Breast epithelium (tissue), 4 donors: ENCODE data around the gene CREB1. TPM values are rescaled to one million over a fixed set of nuclear protein-coding genes. Genes with fewer than 3 reads are reported as not detected.

ENCODE experiments used
- DNase-seq, 2 donors: peaks; one replicate each; pipeline ENCODE4 v3.0.0-alpha.2; 2019; ENCODE audit warnings: low spot score in 2 of 2
- H3K27ac ChIP-seq, 2 donors: fragments of 200-600 bp; sonication (generic) in 1 of 2; one replicate each; pipeline ENCODE4 v1.5.1; 2016 to 2019; ENCODE audit warnings: mild to moderate bottlenecking in 1 of 2
- H3K27me3 ChIP-seq, 2 donors: fragments of 200-600 bp; sonication (generic) in 1 of 2; one replicate each; pipeline versions ENCODE4 v1.5.1 to v1.6.0; 2017 to 2019; ENCODE audit warnings: control low read depth in 1 of 2, mild to moderate bottlenecking in 1 of 2
- H3K36me3 ChIP-seq: fragments of 200-600 bp; one replicate; pipeline ENCODE4 v1.5.1; 2019
- H3K4me1 ChIP-seq, 2 donors: fragments of 200-600 bp; sonication (generic); one replicate each; pipeline ENCODE4 v1.5.1; 2016 to 2019; ENCODE audit warnings: control low read depth in 1 of 2
- H3K4me3 ChIP-seq, 3 donors: fragments of 200-600 bp; sonication (generic); 1 replicate in 2 of 3; 2 replicates in 1 of 3; pipeline ENCODE4 v1.5.1; 2016 to 2019; ENCODE audit warnings: mild to moderate bottlenecking in 3 of 3, moderate library complexity in 2 of 3
- H3K9me3 ChIP-seq, 2 donors: fragments of 200-600 bp; sonication (generic) in 1 of 2; one replicate each; pipeline ENCODE4 v1.5.1; 2016 to 2019; ENCODE audit warnings: control low read depth in 1 of 2
- POLR2A ChIP-seq: fragments of 450-650 bp; IDR thresholded peaks from one replicate; pipeline ENCODE4 v1.6.1; 2016; ENCODE audit warnings: antibody characterized with exemption, mild to moderate bottlenecking, moderate library complexity
- POLR2AphosphoS5 ChIP-seq, 3 donors: sonication (generic); formaldehyde crosslinking; IDR thresholded peaks; one replicate each; pipeline ENCODE4 v1.6.1; 2017; ENCODE audit warnings: antibody characterized with exemption in 3 of 3
- intact Hi-C: fragments of 100-400 bp; cut with DNase I; formaldehyde crosslinking; loops from one replicate; pipeline ENCODE4 v1.15.1; 2023; ENCODE audit warnings: low total_unique reads
- total RNA-seq, 3 donors: library from RNA; depleted of rRNA; stranded (reverse); fragments of >200 nt; gene quantifications; one replicate each; pipeline ENCODE4 v1.1.0, GENCODE V29; 2016
- TF ChIP-seq, protein P1 (sequence below), 3 donors: fragments of 450-650 bp; IDR thresholded peaks; one replicate each; pipeline ENCODE4 v1.5.1; 2016 to 2017; ENCODE audit warnings: antibody characterized with exemption in 3 of 3, mild to moderate bottlenecking in 3 of 3, moderate library complexity in 3 of 3

CREB1 gene
- total RNA-seq, 3 donors from 2014 or later, result 45.6 to 81.5 (median 54.1) TPM

DNA sequence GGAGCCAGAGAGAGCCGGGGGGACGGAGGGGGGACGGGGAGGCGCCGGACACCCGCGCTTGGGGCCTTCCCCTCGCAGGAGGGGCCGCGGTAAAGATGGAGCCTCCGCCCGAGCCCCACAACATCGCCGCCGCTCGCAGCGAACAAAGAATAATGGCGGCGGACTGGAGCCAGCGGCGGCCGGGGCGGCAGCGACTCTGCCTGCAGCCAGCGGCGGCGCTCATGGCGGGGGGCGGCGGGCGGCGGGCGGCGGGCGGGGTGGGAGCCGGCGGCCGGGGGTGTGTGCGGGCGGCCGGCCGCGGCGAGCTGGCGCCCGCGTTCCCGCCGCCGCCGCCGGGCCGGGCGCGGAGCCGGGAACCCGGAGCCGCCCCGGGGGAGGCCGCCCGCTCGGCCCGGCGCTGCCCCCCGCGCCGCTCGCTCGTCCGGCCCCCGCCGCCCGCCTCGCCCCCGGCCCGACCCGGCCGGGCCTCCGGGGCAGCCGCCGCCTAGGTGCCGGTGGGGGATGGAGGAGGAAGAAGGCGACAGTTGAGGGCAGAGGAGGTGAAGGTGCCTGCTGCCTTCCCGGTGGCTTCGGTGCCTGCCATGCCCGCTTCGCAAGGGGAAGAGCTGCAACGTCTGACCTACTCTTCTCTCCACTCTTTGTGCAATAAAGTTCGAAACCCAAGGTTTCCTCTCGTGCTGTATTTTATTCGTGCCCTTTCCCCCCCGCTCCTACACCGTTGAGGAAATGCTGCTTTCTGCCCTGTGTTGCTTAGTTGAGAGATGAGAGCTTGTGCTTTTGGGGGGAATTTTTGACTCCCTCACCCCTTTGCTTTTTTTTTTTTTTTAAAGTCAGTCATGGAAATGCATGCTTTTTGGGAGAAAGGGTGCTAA, 634 bp downstream of the CREB1 start:
- DNase-seq, result peak in 1 of 2 donors; percentile 41
- Histone ChIP-seq H3K4me3 (peak overlapping the region; percentile 67 to 82 (median 72)), H3K9me3 (no peaks in the 10 kb centered on the region), H3K27ac (peak overlapping the region; percentile 98), H3K27me3 (no peaks in the 10 kb centered on the region), H3K36me3 (no peaks in the 10 kb centered on the region), H3K4me1 (no peaks in the 10 kb centered on the region)
- TF ChIP-seq POLR2AphosphoS5 (IDR thresholded peaks at IDR 0.05), result peak in 2 of 3 donors; percentile 49 to 50
- TF ChIP-seq, protein P1, sequence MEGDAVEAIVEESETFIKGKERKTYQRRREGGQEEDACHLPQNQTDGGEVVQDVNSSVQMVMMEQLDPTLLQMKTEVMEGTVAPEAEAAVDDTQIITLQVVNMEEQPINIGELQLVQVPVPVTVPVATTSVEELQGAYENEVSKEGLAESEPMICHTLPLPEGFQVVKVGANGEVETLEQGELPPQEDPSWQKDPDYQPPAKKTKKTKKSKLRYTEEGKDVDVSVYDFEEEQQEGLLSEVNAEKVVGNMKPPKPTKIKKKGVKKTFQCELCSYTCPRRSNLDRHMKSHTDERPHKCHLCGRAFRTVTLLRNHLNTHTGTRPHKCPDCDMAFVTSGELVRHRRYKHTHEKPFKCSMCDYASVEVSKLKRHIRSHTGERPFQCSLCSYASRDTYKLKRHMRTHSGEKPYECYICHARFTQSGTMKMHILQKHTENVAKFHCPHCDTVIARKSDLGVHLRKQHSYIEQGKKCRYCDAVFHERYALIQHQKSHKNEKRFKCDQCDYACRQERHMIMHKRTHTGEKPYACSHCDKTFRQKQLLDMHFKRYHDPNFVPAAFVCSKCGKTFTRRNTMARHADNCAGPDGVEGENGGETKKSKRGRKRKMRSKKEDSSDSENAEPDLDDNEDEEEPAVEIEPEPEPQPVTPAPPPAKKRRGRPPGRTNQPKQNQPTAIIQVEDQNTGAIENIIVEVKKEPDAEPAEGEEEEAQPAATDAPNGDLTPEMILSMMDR (IDR thresholded peaks at IDR 0.05), result no peak
- peak; percentile 34 for TF ChIP-seq POLR2A
- intact Hi-C loops, result no loop called here

GRCh38 chr2:207531032-207531952, 1.5 kb downstream of the CREB1 start:
- no peak for DNase-seq
- Histone ChIP-seq H3K27me3 (no peaks in the 10 kb centered on the region), H3K36me3 (no peaks in the 10 kb centered on the region), H3K4me3 (peak overlapping the region; percentile 67 to 82 (median 72)), H3K27ac (peak overlapping the region; percentile 93 to 98), H3K4me1 (no peaks in the 10 kb centered on the region), H3K9me3 (no peaks in the 10 kb centered on the region)
- intact Hi-C loops, result no loop called here
- TF ChIP-seq POLR2AphosphoS5 (IDR thresholded peaks at IDR 0.05) (no peak), POLR2A (no peak)
- TF ChIP-seq, protein P1 (IDR thresholded peaks at IDR 0.05), result no peak

DNA sequence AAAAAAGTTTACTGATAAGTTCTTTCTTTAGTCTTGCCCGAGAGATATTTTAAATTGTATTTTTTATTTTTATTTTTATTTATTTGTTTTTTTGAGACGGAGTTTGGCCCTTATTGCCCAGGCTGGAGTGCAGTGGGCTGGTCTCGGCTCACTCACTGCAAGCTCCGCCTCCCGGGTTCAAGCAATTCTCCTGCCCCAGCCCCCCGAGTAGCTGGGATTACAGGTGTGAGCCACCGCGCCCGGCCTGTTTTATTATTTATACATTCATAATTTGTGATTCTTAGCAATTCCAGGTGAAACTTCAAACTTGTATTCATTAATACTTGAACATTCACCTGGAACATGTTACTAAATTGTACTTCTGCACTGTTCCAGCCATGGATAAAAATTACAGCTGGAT, 2.9 kb downstream of the CREB1 start:
- H3K27ac ChIP-seq, result peak overlapping the region in 1 of 2 donors; percentile 93

DNA sequence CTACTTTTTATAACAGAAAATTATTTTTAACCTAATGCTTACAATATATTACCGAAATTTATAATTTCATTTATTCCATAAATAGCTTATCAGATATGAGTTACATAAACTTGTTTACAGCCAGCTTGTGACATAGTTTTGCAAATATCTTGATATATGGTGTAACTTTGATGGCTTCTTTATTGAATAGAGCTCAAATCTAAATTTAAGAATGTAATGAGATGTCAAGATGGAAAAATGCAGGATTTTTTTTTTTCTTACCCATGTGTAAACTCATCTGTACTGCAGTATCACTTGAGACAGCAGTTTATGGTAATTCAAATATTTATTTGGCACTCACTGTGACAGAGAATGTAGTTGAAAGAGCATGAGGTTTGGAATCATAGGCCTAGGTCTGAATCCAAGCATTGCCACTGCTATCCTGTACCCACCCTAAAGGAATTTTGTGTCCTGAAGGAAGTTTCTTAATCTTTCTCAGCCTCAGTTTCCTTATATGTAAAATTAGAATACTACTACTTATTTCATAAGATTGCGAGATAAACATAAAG, 3.8 kb downstream of the CREB1 start:
- Histone ChIP-seq H3K4me1 (no peaks in the 10 kb centered on the region), H3K27me3 (no peaks in the 10 kb centered on the region), H3K27ac (peak overlapping the region in 1 of 2 donors; percentile 40), H3K36me3 (no peaks in the 10 kb centered on the region), H3K4me3 (no peak overlapping the region), H3K9me3 (no peaks in the 10 kb centered on the region)
- TF ChIP-seq POLR2AphosphoS5 (IDR thresholded peaks at IDR 0.05) (no peak), POLR2A (no peak)
- TF ChIP-seq, protein P1 (IDR thresholded peaks at IDR 0.05), result no peak
- intact Hi-C loops, result no loop called here
- DNase-seq, result no peak

More for the DNA sequence above, 2.9 kb downstream of the CREB1 start:
- H3K27me3 ChIP-seq, result no peaks in the 10 kb centered on the region
- H3K9me3 ChIP-seq, result no peaks in the 10 kb centered on the region
- TF ChIP-seq POLR2AphosphoS5 (IDR thresholded peaks at IDR 0.05), result no peak
- TF ChIP-seq, protein P1 (IDR thresholded peaks at IDR 0.05), result no peak
- TF ChIP-seq POLR2A, result no peak
- no peak for DNase-seq
- H3K4me1 ChIP-seq, result no peaks in the 10 kb centered on the region
- intact Hi-C loops, result no loop called here
- H3K4me3 ChIP-seq, result no peak overlapping the region
- no peaks in the 10 kb centered on the region for H3K36me3 ChIP-seq
